Mucosa of rectum (tissue), 2 donors: ENCODE results near the gene CYP27A1.
"Not testable (repeated sequence)": the region's sequence is repeated elsewhere in the genome, so short reads cannot be mapped to it uniquely, and the experiment has no call there.

Experiments
- H3K27ac ChIP-seq, 2 donors: one replicate each; pipeline ENCODE4 v1.7.0; 2013; ENCODE audit warnings: inconsistent platforms in 2 of 2, low read depth in 2 of 2, low read length in 2 of 2
- H3K27me3 ChIP-seq, 2 donors: one replicate each; pipeline ENCODE4 v1.7.0; 2013; ENCODE audit warnings: low read length in 2 of 2; ENCODE audit not compliant: control insufficient read depth in 2 of 2, insufficient read depth in 2 of 2
- H3K36me3 ChIP-seq, 2 donors: one replicate each; pipeline ENCODE4 v1.7.0; 2013; ENCODE audit warnings: low read length in 2 of 2; ENCODE audit not compliant: control insufficient read depth in 2 of 2, insufficient read depth in 2 of 2
- H3K4me1 ChIP-seq, 2 donors: one replicate each; pipeline ENCODE4 v1.7.0; 2013; ENCODE audit warnings: low read length in 2 of 2, mild to moderate bottlenecking in 1 of 2; ENCODE audit not compliant: control insufficient read depth in 2 of 2, insufficient read depth in 2 of 2
- H3K4me3 ChIP-seq, 2 donors: one replicate each; pipeline ENCODE4 v1.7.0; 2013; ENCODE audit warnings: low read length in 2 of 2
- H3K9ac ChIP-seq, 2 donors: one replicate each; pipeline ENCODE4 v1.7.0; 2013; ENCODE audit warnings: low read length in 2 of 2, low read depth in 1 of 2, mild to moderate bottlenecking in 1 of 2
- H3K9me3 ChIP-seq, 2 donors: one replicate each; pipeline ENCODE4 v1.7.0; 2013; ENCODE audit warnings: low read length in 2 of 2; ENCODE audit not compliant: control insufficient read depth in 2 of 2
- donor health status: healthy.
- donor health status: Normal muscosa, but diverticular disease.

CYP27A1 gene

DNA sequence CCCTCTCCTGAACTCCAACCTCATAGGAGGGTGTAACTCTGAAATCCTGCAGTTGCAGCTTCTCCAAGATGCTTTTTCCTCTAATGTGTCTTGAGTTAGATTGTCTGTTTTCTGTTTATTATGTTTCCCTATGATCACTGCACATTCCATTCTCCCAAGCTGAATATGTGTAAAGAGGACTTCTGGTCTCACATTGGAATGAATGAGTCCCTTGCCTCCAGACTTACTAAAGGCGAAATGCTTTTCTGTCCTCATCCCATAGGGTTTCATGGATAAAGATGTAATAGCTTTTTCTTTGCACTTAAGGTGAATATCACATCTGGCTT is 35.5 kb upstream of the CYP27A1 start:
- Histone ChIP-seq H3K9ac (no peak overlapping the region), H3K27ac (no peak overlapping the region), H3K9me3 (no peaks in the 10 kb centered on the region), H3K4me1 (no peaks in the 10 kb centered on the region), H3K36me3 (peaks cover 40 to 52% of the 10 kb centered on the region in 2 donors), H3K4me3 (no peak overlapping the region), H3K27me3 (no peaks in the 10 kb centered on the region)

- H3K4me3 ChIP-seq: no peak overlapping the region
- H3K4me1 ChIP-seq: no peaks in the 10 kb centered on the region
- H3K36me3 ChIP-seq: peaks cover 42 to 51% of the 10 kb centered on the region in 2 donors
- H3K9me3 ChIP-seq: no peaks in the 10 kb centered on the region
- no peak overlapping the region for H3K9ac ChIP-seq
- no peak overlapping the region for H3K27ac ChIP-seq
- H3K27me3 ChIP-seq: no peaks in the 10 kb centered on the region
Observed at GRCh38 chr2:218746960-218747359, 35.0 kb upstream of the CYP27A1 start.

DNA sequence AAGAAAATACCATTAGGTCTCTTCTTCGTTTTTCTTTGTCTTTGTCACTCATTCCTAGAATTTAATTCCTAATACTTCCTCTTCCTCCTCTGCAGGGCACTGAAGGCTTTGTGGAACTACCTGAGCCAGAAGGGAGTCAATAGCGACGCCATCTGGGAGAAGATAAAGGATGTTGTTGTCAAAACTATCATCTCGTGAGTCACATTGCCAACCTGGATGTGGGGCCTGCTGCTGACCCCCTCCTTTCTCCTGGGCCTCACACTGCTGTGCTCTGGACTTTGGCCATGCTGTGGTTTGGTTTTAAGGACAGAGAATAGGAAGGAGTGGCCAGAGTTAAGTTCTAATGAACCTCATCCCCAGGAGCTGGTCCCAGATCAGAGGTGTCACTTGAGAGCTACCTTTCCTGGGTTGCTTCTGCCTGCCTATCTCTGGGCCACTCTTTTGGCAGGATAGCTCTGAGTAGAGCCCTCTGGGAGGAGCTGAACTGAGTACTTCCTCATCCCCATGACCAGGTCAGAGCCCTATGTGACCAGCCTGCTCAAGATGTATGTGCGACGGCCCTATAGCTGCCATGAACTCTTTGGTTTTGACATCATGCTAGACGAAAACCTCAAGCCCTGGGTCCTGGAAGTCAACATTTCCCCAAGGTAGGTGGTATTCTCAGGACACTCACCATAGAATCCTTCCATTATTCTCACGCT is 33.1 kb upstream of the CYP27A1 start:
- H3K27me3 ChIP-seq: no peaks in the 10 kb centered on the region
- H3K4me3 ChIP-seq: no peak overlapping the region
- H3K4me1 ChIP-seq: no peaks in the 10 kb centered on the region
- H3K9me3 ChIP-seq: no peaks in the 10 kb centered on the region
- H3K9ac ChIP-seq: no peak overlapping the region
- no peak overlapping the region for H3K27ac ChIP-seq
- H3K36me3 ChIP-seq: peaks cover 57 to 70% of the 10 kb centered on the region in 2 donors

- peaks cover 33 to 44% of the 10 kb centered on the region in 2 donors for H3K36me3 ChIP-seq
Observed at GRCh38 chr2:218754201-218754600, 27.7 kb upstream of the CYP27A1 start.

DNA sequence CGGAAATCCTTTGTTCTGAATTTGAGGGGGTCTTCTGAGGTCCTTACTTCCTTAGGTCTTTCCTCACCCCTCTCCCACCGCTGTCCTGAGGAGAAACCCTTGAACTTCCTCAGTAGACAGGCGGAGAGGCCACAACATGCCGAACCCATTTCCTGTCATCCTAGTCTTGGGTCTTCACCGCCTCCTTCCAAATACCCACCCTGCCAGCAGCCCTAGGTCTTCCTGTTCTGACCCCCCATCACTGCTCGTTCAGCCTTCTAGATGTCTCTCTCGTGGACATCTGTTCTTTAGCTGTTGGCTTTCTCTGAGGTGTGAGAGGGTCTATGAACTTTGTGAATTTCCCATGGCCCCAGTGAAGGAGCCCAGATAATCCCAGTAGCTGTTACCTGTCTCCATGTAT is 27.2 kb upstream of the CYP27A1 start:
- Histone ChIP-seq H3K9me3 (no peaks in the 10 kb centered on the region), H3K4me1 (no peaks in the 10 kb centered on the region), H3K27ac (no peak overlapping the region), H3K36me3 (peaks cover 29 to 39% of the 10 kb centered on the region in 2 donors), H3K27me3 (no peaks in the 10 kb centered on the region), H3K9ac (no peak overlapping the region), H3K4me3 (no peak overlapping the region)

More at GRCh38 chr2:218754201-218754600, 27.7 kb upstream of the CYP27A1 start:
- H3K4me3 ChIP-seq: no peak overlapping the region
- no peak overlapping the region for H3K27ac ChIP-seq
- no peak overlapping the region for H3K9ac ChIP-seq
- H3K9me3 ChIP-seq: no peaks in the 10 kb centered on the region
- no peaks in the 10 kb centered on the region for H3K4me1 ChIP-seq
- H3K27me3 ChIP-seq: no peaks in the 10 kb centered on the region

DNA sequence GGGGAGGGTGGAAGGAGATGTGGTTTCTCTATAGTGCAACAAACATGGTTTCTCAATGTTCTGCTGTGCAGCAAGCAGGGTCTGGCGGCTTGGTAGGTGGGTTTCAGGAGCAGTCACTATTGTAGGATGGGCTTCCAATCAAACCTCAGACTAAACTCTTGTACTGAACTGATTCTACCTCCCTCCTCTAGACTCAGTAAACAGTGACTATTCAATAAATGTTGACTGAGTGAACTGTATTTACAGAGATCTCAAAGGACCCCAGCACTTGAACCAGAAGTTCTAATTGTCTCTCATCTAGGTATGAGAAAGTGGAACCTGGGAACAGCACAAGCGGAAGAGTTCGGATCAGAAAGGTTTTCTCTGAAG is 26.8 kb upstream of the CYP27A1 start:
- no peaks in the 10 kb centered on the region for H3K27me3 ChIP-seq
- H3K9me3 ChIP-seq: no peaks in the 10 kb centered on the region
- H3K4me1 ChIP-seq: no peaks in the 10 kb centered on the region
- peaks cover 25 to 35% of the 10 kb centered on the region in 2 donors for H3K36me3 ChIP-seq
- no peak overlapping the region for H3K27ac ChIP-seq
- no peak overlapping the region for H3K4me3 ChIP-seq
- no peak overlapping the region for H3K9ac ChIP-seq

DNA sequence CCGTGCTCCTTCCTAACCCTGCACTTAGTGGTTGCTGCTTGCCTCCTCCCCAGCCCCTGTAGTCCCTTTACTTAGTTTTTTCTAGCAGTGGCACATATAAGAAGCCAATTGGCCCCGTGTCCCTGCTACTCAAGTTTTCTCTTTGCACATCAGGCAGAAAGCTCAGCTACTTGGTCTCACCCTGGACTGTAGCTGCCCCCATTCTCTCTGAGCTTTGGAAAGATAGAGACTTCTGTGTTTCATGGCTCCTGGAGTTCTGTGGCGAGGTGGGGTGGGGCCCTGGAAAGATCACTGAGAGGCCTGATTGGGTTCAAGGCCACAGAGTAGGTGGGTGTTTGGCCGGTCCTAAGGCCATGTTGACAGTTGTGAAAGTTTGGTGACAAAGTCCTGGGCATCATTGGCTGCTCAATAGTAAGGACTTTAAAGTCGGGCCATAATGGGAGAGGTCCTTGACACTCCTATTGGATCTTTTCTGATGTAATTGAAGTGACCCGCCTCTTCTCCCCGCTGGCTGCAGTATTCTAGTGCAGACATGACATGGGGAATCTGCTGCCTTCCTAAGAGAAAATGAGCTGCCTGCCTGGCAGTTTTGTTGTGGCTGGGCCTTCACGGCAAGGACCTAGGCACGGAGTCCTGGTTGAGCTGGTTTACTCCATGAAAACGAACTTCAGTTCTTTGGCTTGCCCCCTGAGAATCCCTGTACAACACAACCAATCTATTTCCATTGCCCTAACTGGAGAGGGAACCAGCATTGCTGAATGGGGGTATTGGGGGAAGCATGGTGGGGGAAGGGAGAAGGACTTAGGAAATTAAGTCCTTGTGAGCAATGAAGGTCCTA is 26.2 kb upstream of the CYP27A1 start:
- H3K4me3 ChIP-seq: no peak overlapping the region
- no peaks in the 10 kb centered on the region for H3K27me3 ChIP-seq
- H3K36me3 ChIP-seq: peaks cover 23 to 31% of the 10 kb centered on the region in 2 donors
- no peak overlapping the region for H3K27ac ChIP-seq
- no peaks in the 10 kb centered on the region for H3K9me3 ChIP-seq
- H3K4me1 ChIP-seq: no peaks in the 10 kb centered on the region
- no peak overlapping the region for H3K9ac ChIP-seq

- H3K9ac ChIP-seq: no peak overlapping the region
- no peaks in the 10 kb centered on the region for H3K4me1 ChIP-seq
- H3K9me3 ChIP-seq: no peaks in the 10 kb centered on the region
- H3K27ac ChIP-seq: no peak overlapping the region
- H3K4me3 ChIP-seq: no peak overlapping the region
- peaks cover 21 to 31% of the 10 kb centered on the region in 2 donors for H3K36me3 ChIP-seq
- H3K27me3 ChIP-seq: no peaks in the 10 kb centered on the region
Observed at GRCh38 chr2:218756599-218757377, 25.2 kb upstream of the CYP27A1 start.

DNA sequence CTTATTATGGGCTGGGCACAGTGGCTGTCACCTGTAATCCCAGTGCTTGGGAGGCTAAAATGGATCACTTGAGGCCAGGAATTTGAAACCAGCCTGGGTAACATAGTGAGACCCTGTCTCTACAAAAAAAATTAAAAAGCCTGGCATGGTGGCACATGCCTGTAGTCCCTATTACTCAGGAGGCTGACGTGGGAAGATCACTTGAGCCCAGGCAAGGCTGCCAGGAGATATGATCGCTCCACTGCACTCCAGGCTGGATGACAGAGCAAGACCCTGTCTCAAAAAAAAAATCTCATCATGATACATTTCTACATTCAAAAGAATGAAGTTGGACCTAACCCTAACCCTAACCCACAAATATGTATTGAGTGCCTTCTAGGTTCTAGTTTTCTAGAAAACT is 20.2 kb upstream of the CYP27A1 start:
- H3K9me3 ChIP-seq: no peaks in the 10 kb centered on the region
- H3K9ac ChIP-seq: no peak overlapping the region
- no peaks in the 10 kb centered on the region for H3K4me1 ChIP-seq
- H3K27ac ChIP-seq: no peak overlapping the region
- no peak overlapping the region for H3K4me3 ChIP-seq
- H3K27me3 ChIP-seq: no peaks in the 10 kb centered on the region
- no peaks in the 10 kb centered on the region for H3K36me3 ChIP-seq

DNA sequence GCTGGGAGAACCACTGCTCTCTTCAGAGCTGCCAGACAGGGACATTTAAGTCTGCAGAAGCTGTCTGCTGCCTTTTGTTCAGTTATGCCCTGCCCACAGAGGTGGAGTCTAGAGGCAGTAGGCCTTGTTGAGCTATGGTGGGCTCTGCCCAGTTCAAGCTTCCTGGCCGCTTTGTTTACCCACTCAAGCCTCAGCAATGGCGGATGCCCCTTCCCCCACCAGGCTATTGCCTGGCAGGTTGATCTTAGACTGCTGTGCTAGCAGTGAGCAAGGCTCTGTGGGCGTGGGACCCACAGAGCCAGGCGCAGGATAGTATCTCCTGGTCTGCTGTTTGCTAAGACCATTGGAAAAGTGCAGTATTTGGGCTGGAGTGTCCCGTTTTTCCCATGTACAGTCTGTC is 9.2 kb upstream of the CYP27A1 start:
- not testable (repeated sequence) for H3K27me3 ChIP-seq

More for the DNA sequence above, 9.2 kb upstream of the CYP27A1 start:
- not testable (repeated sequence) for H3K4me1 ChIP-seq, H3K4me3 ChIP-seq, H3K9ac ChIP-seq, H3K9me3 ChIP-seq, H3K36me3 ChIP-seq, H3K27ac ChIP-seq
